ENCODE results near the gene TBL3. TPM values are rescaled to one million over a fixed set of nuclear protein-coding genes. Genes with fewer than 3 reads are reported as not detected.
A peak's percentile ranks its signal among the peaks of the same experiment; 100 is the strongest.

The TBL3 gene
- polyA plus RNA-seq, 2 of the 4 experiments (the other 2 are of a cell fraction), result 21.9 to 42.8 TPM

DNA sequence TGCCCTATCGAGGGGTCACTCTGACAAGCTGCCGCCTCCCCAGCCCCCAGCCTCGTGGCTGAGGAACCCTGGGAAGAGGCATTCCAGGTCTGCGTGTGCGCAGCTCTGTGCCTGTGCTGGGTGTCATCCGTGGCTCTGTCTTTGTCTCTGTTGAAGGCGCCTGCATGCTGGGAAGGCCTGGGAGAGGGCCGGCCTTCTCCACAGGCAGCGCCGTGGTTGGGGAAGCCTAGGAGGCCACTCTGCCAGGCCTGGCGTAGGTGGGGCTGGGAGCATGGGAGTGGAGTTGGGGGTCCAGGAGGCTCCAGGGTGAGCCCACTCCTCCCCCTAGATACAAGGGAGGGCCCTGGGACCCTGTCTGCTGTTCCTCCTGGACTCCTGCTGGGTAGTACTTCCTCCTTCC lies 58.2 kb downstream of the TBL3 start:
- CTCF ChIA-PET, result interaction anchor here (0.8 to 5.9 kb wide), 8 partner anchors 10 to 117 kb away, joined by 3 to 25 read pairs (median 10); no protein-coding TSS in a partner anchor
- H3K27ac ChIP-seq, result peak overlapping the region in 1 of 2 experiments; percentile 56; a peak in 3 of 6 replicates
- no peak for TF ChIP-seq BHLHE40 (IDR thresholded peaks at IDR 0.05; ENCODE audit: low read depth, low read length)
- TF ChIP-seq, protein P1, sequence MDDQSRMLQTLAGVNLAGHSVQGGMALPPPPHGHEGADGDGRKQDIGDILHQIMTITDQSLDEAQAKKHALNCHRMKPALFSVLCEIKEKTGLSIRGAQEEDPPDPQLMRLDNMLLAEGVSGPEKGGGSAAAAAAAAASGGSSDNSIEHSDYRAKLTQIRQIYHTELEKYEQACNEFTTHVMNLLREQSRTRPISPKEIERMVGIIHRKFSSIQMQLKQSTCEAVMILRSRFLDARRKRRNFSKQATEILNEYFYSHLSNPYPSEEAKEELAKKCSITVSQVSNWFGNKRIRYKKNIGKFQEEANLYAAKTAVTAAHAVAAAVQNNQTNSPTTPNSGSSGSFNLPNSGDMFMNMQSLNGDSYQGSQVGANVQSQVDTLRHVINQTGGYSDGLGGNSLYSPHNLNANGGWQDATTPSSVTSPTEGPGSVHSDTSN (IDR thresholded peaks at IDR 0.05), result no peak
- TF ChIP-seq MYC (IDR thresholded peaks at IDR 0.05; ENCODE audit: borderline replicate concordance, low read length), result no peak
- no peak for TF ChIP-seq POLR2A (IDR thresholded peaks at IDR 0.05; ENCODE audit: low read length)
- TF ChIP-seq, protein P2, sequence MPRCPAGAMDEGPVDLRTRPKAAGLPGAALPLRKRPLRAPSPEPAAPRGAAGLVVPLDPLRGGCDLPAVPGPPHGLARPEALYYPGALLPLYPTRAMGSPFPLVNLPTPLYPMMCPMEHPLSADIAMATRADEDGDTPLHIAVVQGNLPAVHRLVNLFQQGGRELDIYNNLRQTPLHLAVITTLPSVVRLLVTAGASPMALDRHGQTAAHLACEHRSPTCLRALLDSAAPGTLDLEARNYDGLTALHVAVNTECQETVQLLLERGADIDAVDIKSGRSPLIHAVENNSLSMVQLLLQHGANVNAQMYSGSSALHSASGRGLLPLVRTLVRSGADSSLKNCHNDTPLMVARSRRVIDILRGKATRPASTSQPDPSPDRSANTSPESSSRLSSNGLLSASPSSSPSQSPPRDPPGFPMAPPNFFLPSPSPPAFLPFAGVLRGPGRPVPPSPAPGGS (IDR thresholded peaks at IDR 0.05), result no peak
- no peak for TF ChIP-seq NR3C1 (IDR thresholded peaks at IDR 0.05)
- TF ChIP-seq HOXA7 (CRISPR knock-in tag; IDR thresholded peaks at IDR 0.05), result no peak
- TF ChIP-seq PHF8 (IDR thresholded peaks at IDR 0.05; ENCODE audit: borderline replicate concordance, low read depth), result no peak
- no peak for TF ChIP-seq CEBPB (IDR thresholded peaks at IDR 0.05)
- TF ChIP-seq RNF2 (IDR thresholded peaks at IDR 0.05; ENCODE audit: borderline replicate concordance, low read depth), result no peak
- no peak for TF ChIP-seq ZNF302 (CRISPR knock-in tag; IDR thresholded peaks at IDR 0.05)
- TF ChIP-seq, protein P3, sequence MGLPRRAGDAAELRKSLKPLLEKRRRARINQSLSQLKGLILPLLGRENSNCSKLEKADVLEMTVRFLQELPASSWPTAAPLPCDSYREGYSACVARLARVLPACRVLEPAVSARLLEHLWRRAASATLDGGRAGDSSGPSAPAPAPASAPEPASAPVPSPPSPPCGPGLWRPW (IDR thresholded peaks at IDR 0.05), result no peak
- TF ChIP-seq JUNB (IDR thresholded peaks at IDR 0.05), result no peak
- no peak for TF ChIP-seq SREBF2 (IDR thresholded peaks at IDR 0.05)
- FAIRE-seq (no peak), DNase-seq (ENCODE audit: low read depth in 1 of 2, low spot score in 1 of 2) (no peak), ATAC-seq (no peak)
- H3K4me1 ChIP-seq, result peaks cover 38% of the 10 kb centered on the region
- WGBS (ENCODE audit: missing lambda C conversion rate), result 85% methylated on average over 6 of the region's 11 CpGs
- POLR2A ChIA-PET, result interaction anchor here (0.7 to 1.0 kb wide), 2 partner anchors 18 to 125 kb away, joined by 5 to 9 read pairs; partner anchors contain the start of genes NTHL1, TRAF7 and TSC2
- no peaks in the 10 kb centered on the region for H3K9me3 ChIP-seq
- no peak overlapping the region for H3K4me2 ChIP-seq
- H3K4me3 ChIP-seq, result no peak overlapping the region

DNA sequence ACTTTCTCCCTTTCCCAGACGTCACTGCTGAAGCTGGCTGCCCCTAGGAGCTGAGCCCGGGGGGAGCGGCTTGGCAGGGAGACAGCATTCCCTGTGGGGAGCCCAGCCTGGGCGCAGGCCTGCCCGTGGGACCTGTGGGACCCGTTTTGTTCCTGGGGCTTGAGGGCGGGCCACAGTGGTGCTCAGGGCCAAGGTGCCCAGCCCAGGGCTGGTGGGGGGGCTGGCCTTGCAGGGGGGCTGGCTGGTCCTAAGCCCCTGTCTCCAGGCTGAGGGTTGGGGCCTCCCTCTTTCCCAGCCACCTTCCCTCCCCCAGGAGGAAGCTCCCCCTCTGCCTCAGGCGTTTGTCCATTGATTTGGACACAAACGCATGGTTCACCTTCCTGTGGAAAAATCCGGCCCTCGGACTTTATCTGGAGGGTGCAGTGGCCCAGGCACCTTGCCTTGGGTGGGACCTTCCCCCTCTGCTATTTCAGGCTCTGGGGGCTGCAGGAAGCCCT lies 59.3 kb downstream of the TBL3 start:
- FAIRE-seq, result no peak

More for the DNA sequence above, 59.3 kb downstream of the TBL3 start:
- DNase-seq (ENCODE audit: low read depth in 1 of 2, low spot score in 1 of 2) (no peak), ATAC-seq (no peak)
- no peak for TF ChIP-seq MAZ (IDR thresholded peaks at IDR 0.05; ENCODE audit: borderline replicate concordance, low read depth, low read length)
- no peak for TF ChIP-seq BHLHE40 (IDR thresholded peaks at IDR 0.05; ENCODE audit: low read depth, low read length)
- TF ChIP-seq, protein P4, sequence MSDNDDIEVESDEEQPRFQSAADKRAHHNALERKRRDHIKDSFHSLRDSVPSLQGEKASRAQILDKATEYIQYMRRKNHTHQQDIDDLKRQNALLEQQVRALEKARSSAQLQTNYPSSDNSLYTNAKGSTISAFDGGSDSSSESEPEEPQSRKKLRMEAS (IDR thresholded peaks at IDR 0.05), result no peak
- TF ChIP-seq CHD2 (IDR thresholded peaks at IDR 0.05; ENCODE audit: low read length, partially characterized antibody), result no peak
- TF ChIP-seq, protein P5, sequence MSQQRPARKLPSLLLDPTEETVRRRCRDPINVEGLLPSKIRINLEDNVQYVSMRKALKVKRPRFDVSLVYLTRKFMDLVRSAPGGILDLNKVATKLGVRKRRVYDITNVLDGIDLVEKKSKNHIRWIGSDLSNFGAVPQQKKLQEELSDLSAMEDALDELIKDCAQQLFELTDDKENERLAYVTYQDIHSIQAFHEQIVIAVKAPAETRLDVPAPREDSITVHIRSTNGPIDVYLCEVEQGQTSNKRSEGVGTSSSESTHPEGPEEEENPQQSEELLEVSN (IDR thresholded peaks at IDR 0.05; ENCODE audit: borderline replicate concordance, low read depth), result no peak
- no peak for TF ChIP-seq HEYL (CRISPR knock-in tag; IDR thresholded peaks at IDR 0.05)
- TF ChIP-seq JUN (IDR thresholded peaks at IDR 0.05), result no peak
- TF ChIP-seq ZFP36 (IDR thresholded peaks at IDR 0.05; ENCODE audit: borderline replicate concordance, partially characterized antibody), result no peak
- no peak for TF ChIP-seq FOSB (CRISPR knock-in tag; IDR thresholded peaks at IDR 0.05)
- peak overlapping the region in 1 of 2 experiments; percentile 41; a peak in 1 of 6 replicates for H3K27ac ChIP-seq
- 76% methylated on average over 10 of the region's 11 CpGs for WGBS (ENCODE audit: missing lambda C conversion rate)
- H3K9me3 ChIP-seq, result no peaks in the 10 kb centered on the region
- H3K4me3 ChIP-seq, result no peak overlapping the region
- H3K4me2 ChIP-seq, result no peak overlapping the region
- POLR2A ChIA-PET, result interaction anchor here (0.7 kb wide), 1 partner anchor 89 kb away, joined by 4 read pairs; no protein-coding TSS in a partner anchor
- H3K4me1 ChIP-seq, result peaks cover 46% of the 10 kb centered on the region
- CTCF ChIA-PET, result interaction anchor here (1.2 to 5.9 kb wide), 9 partner anchors 8 to 122 kb away, joined by 3 to 25 read pairs (median 13); no protein-coding TSS in a partner anchor

Small RNA genes within 50 kb of the gene (small RNA-seq; reads per million reads assigned to genes)
- gene AC005363.2, result 0 to 1.7 (median 0) reads per million in 6 experiments
- gene RN7SL219P, result 0 reads per million in 6 experiments
- gene SNORA10, result 0 reads per million in 6 experiments
- 0 reads per million in 6 experiments for gene SNORA64

Other genes starting within 250 kb of the TBL3 start
- 15.2 and 15.7 TPM in 2 replicates for gene NME3, start 200.5 kb upstream of the TBL3 start, polyA plus RNA-seq (2011; rRNA removed)
- 46.4 to 59.2 TPM (median 49.9 TPM) in 3 replicates for gene NME3, start 200.5 kb upstream of the TBL3 start, polyA plus RNA-seq (2017; fragmentation: RNase III; extraction: RNeasy Plus Mini Kit Qiagen cat#74134 plus additional on column Dnase treatment)
- 2.9 and 3.7 TPM in 2 replicates for gene EME2, start 199.2 kb upstream of the TBL3 start, polyA plus RNA-seq (2011; rRNA removed)
- gene EME2, start 199.2 kb upstream of the TBL3 start, polyA plus RNA-seq (2017; fragmentation: RNase III; extraction: RNeasy Plus Mini Kit Qiagen cat#74134 plus additional on column Dnase treatment), result 13.0 to 17.3 TPM (median 16.5 TPM) in 3 replicates
- 105 and 118 TPM in 2 replicates for gene MRPS34, start 198.9 kb upstream of the TBL3 start, polyA plus RNA-seq (2011; rRNA removed)
- gene MRPS34, start 198.9 kb upstream of the TBL3 start, polyA plus RNA-seq (2017; fragmentation: RNase III; extraction: RNeasy Plus Mini Kit Qiagen cat#74134 plus additional on column Dnase treatment), result 210 to 220 TPM (median 214 TPM) in 3 replicates
- 9.2 and 10.6 TPM in 2 replicates for gene SPSB3, start 189.5 kb upstream of the TBL3 start, polyA plus RNA-seq (2011; rRNA removed)
- gene SPSB3, start 189.5 kb upstream of the TBL3 start, polyA plus RNA-seq (2017; fragmentation: RNase III; extraction: RNeasy Plus Mini Kit Qiagen cat#74134 plus additional on column Dnase treatment), result 10.6 to 17.3 TPM (median 14.6 TPM) in 3 replicates
- 21.9 and 24.7 TPM in 2 replicates for gene NUBP2, start 189.1 kb upstream of the TBL3 start, polyA plus RNA-seq (2011; rRNA removed)
- 58.9 to 65.3 TPM (median 60.7 TPM) in 3 replicates for gene NUBP2, start 189.1 kb upstream of the TBL3 start, polyA plus RNA-seq (2017; fragmentation: RNase III; extraction: RNeasy Plus Mini Kit Qiagen cat#74134 plus additional on column Dnase treatment)
- 0.08 TPM in 1 of 2 replicates, not detected in the other for gene IGFALS, start 178.3 kb upstream of the TBL3 start, polyA plus RNA-seq (2011; rRNA removed)
- gene IGFALS, start 178.3 kb upstream of the TBL3 start, polyA plus RNA-seq (2017; fragmentation: RNase III; extraction: RNeasy Plus Mini Kit Qiagen cat#74134 plus additional on column Dnase treatment), result 0.05 to 0.08 TPM in 2 of 3 replicates, not detected in the other
- 27.2 and 34.9 TPM in 2 replicates for gene HAGH, start 145.2 kb upstream of the TBL3 start, polyA plus RNA-seq (2011; rRNA removed)
- 58.7 to 66.4 TPM (median 59.8 TPM) in 3 replicates for gene HAGH, start 145.2 kb upstream of the TBL3 start, polyA plus RNA-seq (2017; fragmentation: RNase III; extraction: RNeasy Plus Mini Kit Qiagen cat#74134 plus additional on column Dnase treatment)
- 30.2 and 30.6 TPM in 2 replicates for gene FAHD1, start 144.8 kb upstream of the TBL3 start, polyA plus RNA-seq (2011; rRNA removed)
- gene FAHD1, start 144.8 kb upstream of the TBL3 start, polyA plus RNA-seq (2017; fragmentation: RNase III; extraction: RNeasy Plus Mini Kit Qiagen cat#74134 plus additional on column Dnase treatment), result 63.2 to 68.4 TPM (median 64.5 TPM) in 3 replicates
- 7.5 and 9.1 TPM in 2 replicates for gene MEIOB, start 99.9 kb upstream of the TBL3 start, polyA plus RNA-seq (2011; rRNA removed)
- 2.9 to 3.5 TPM (median 2.9 TPM) in 3 replicates for gene MEIOB, start 99.9 kb upstream of the TBL3 start, polyA plus RNA-seq (2017; fragmentation: RNase III; extraction: RNeasy Plus Mini Kit Qiagen cat#74134 plus additional on column Dnase treatment)
- 1.1 and 1.5 TPM in 2 replicates for gene HS3ST6, start 53.6 kb upstream of the TBL3 start, polyA plus RNA-seq (2011; rRNA removed)
- 1.4 to 2.6 TPM (median 2.0 TPM) in 3 replicates for gene HS3ST6, start 53.6 kb upstream of the TBL3 start, polyA plus RNA-seq (2017; fragmentation: RNase III; extraction: RNeasy Plus Mini Kit Qiagen cat#74134 plus additional on column Dnase treatment)
- 27.7 and 34.4 TPM in 2 replicates for gene MSRB1, start 28.9 kb upstream of the TBL3 start, polyA plus RNA-seq (2011; rRNA removed)
- gene MSRB1, start 28.9 kb upstream of the TBL3 start, polyA plus RNA-seq (2017; fragmentation: RNase III; extraction: RNeasy Plus Mini Kit Qiagen cat#74134 plus additional on column Dnase treatment), result 27.7 to 38.4 TPM (median 37.5 TPM) in 3 replicates
- gene RPL3L, start 17.4 kb upstream of the TBL3 start, polyA plus RNA-seq (2011; rRNA removed), result not detected in 2 replicates
- gene RPL3L, start 17.4 kb upstream of the TBL3 start, polyA plus RNA-seq (2017; fragmentation: RNase III; extraction: RNeasy Plus Mini Kit Qiagen cat#74134 plus additional on column Dnase treatment), result 0.20 TPM in 1 of 3 replicates, not detected in the others
- 151 and 198 TPM in 2 replicates for gene NDUFB10, start 12.5 kb upstream of the TBL3 start, polyA plus RNA-seq (2011; rRNA removed)
- 367 to 410 TPM (median 389 TPM) in 3 replicates for gene NDUFB10, start 12.5 kb upstream of the TBL3 start, polyA plus RNA-seq (2017; fragmentation: RNase III; extraction: RNeasy Plus Mini Kit Qiagen cat#74134 plus additional on column Dnase treatment)
- 2,621 and 3,507 TPM in 2 replicates for gene RPS2, start 7.2 kb upstream of the TBL3 start, polyA plus RNA-seq (2011; rRNA removed)
- gene RPS2, start 7.2 kb upstream of the TBL3 start, polyA plus RNA-seq (2017; fragmentation: RNase III; extraction: RNeasy Plus Mini Kit Qiagen cat#74134 plus additional on column Dnase treatment), result 3,378 to 3,689 TPM (median 3,626 TPM) in 3 replicates
- not detected in 2 replicates for gene RNF151, start 5.2 kb upstream of the TBL3 start, polyA plus RNA-seq (2011; rRNA removed)
- gene RNF151, start 5.2 kb upstream of the TBL3 start, polyA plus RNA-seq (2017; fragmentation: RNase III; extraction: RNeasy Plus Mini Kit Qiagen cat#74134 plus additional on column Dnase treatment), result not detected in 3 replicates
- not detected in 2 replicates for gene NOXO1, start 9.4 kb downstream of the TBL3 start, polyA plus RNA-seq (2011; rRNA removed)
- 0.25 to 0.32 TPM (median 0.26 TPM) in 3 replicates for gene NOXO1, start 9.4 kb downstream of the TBL3 start, polyA plus RNA-seq (2017; fragmentation: RNase III; extraction: RNeasy Plus Mini Kit Qiagen cat#74134 plus additional on column Dnase treatment)
- gene GFER, start 12.1 kb downstream of the TBL3 start, polyA plus RNA-seq (2011; rRNA removed), result 11.9 and 12.9 TPM in 2 replicates
- 33.9 to 34.9 TPM (median 34.8 TPM) in 3 replicates for gene GFER, start 12.1 kb downstream of the TBL3 start, polyA plus RNA-seq (2017; fragmentation: RNase III; extraction: RNeasy Plus Mini Kit Qiagen cat#74134 plus additional on column Dnase treatment)
- gene SYNGR3, start 17.9 kb downstream of the TBL3 start, polyA plus RNA-seq (2011; rRNA removed), result 4.9 and 5.7 TPM in 2 replicates
- 4.1 to 5.0 TPM (median 4.4 TPM) in 3 replicates for gene SYNGR3, start 17.9 kb downstream of the TBL3 start, polyA plus RNA-seq (2017; fragmentation: RNase III; extraction: RNeasy Plus Mini Kit Qiagen cat#74134 plus additional on column Dnase treatment)
- gene ZNF598, start 37.8 kb downstream of the TBL3 start, polyA plus RNA-seq (2011; rRNA removed), result 15.3 and 17.7 TPM in 2 replicates
- gene ZNF598, start 37.8 kb downstream of the TBL3 start, polyA plus RNA-seq (2017; fragmentation: RNase III; extraction: RNeasy Plus Mini Kit Qiagen cat#74134 plus additional on column Dnase treatment), result 32.7 to 35.0 TPM (median 33.8 TPM) in 3 replicates
- gene NPW, start 47.7 kb downstream of the TBL3 start, polyA plus RNA-seq (2011; rRNA removed), result 0.13 and 0.26 TPM in 2 replicates
- gene NPW, start 47.7 kb downstream of the TBL3 start, polyA plus RNA-seq (2017; fragmentation: RNase III; extraction: RNeasy Plus Mini Kit Qiagen cat#74134 plus additional on column Dnase treatment), result 1.0 to 1.6 TPM (median 1.2 TPM) in 3 replicates
- 33.1 and 35.0 TPM in 2 replicates for gene NHERF2, start 54.8 kb downstream of the TBL3 start, polyA plus RNA-seq (2011; rRNA removed)
- 27.3 to 32.3 TPM (median 31.0 TPM) in 3 replicates for gene NHERF2, start 54.8 kb downstream of the TBL3 start, polyA plus RNA-seq (2017; fragmentation: RNase III; extraction: RNeasy Plus Mini Kit Qiagen cat#74134 plus additional on column Dnase treatment)
- 28.8 and 34.8 TPM in 2 replicates for gene NTHL1, start 75.8 kb downstream of the TBL3 start, polyA plus RNA-seq (2011; rRNA removed)
- gene NTHL1, start 75.8 kb downstream of the TBL3 start, polyA plus RNA-seq (2017; fragmentation: RNase III; extraction: RNeasy Plus Mini Kit Qiagen cat#74134 plus additional on column Dnase treatment), result 41.4 to 42.3 TPM (median 42.1 TPM) in 3 replicates
- 32.6 and 41.7 TPM in 2 replicates for gene TSC2, start 75.9 kb downstream of the TBL3 start, polyA plus RNA-seq (2011; rRNA removed)
- gene TSC2, start 75.9 kb downstream of the TBL3 start, polyA plus RNA-seq (2017; fragmentation: RNase III; extraction: RNeasy Plus Mini Kit Qiagen cat#74134 plus additional on column Dnase treatment), result 42.0 to 47.3 TPM (median 45.1 TPM) in 3 replicates
- 11.5 and 17.3 TPM in 2 replicates for gene PKD1, start 163.8 kb downstream of the TBL3 start, polyA plus RNA-seq (2011; rRNA removed)
- gene PKD1, start 163.8 kb downstream of the TBL3 start, polyA plus RNA-seq (2017; fragmentation: RNase III; extraction: RNeasy Plus Mini Kit Qiagen cat#74134 plus additional on column Dnase treatment), result 38.4 to 39.7 TPM (median 39.2 TPM) in 3 replicates
- gene RAB26, start 176.6 kb downstream of the TBL3 start, polyA plus RNA-seq (2011; rRNA removed), result 6.7 and 7.5 TPM in 2 replicates
- 5.7 to 7.3 TPM (median 6.7 TPM) in 3 replicates for gene RAB26, start 176.6 kb downstream of the TBL3 start, polyA plus RNA-seq (2017; fragmentation: RNase III; extraction: RNeasy Plus Mini Kit Qiagen cat#74134 plus additional on column Dnase treatment)
- 31.9 and 32.0 TPM in 2 replicates for gene TRAF7, start 183.7 kb downstream of the TBL3 start, polyA plus RNA-seq (2011; rRNA removed)
- 47.6 to 50.0 TPM (median 48.1 TPM) in 3 replicates for gene TRAF7, start 183.7 kb downstream of the TBL3 start, polyA plus RNA-seq (2017; fragmentation: RNase III; extraction: RNeasy Plus Mini Kit Qiagen cat#74134 plus additional on column Dnase treatment)
- gene CASKIN1, start 224.6 kb downstream of the TBL3 start, polyA plus RNA-seq (2011; rRNA removed), result 0.13 and 0.27 TPM in 2 replicates
- 0.72 to 1.0 TPM (median 0.87 TPM) in 3 replicates for gene CASKIN1, start 224.6 kb downstream of the TBL3 start, polyA plus RNA-seq (2017; fragmentation: RNase III; extraction: RNeasy Plus Mini Kit Qiagen cat#74134 plus additional on column Dnase treatment)
- gene MLST8, start 233.4 kb downstream of the TBL3 start, polyA plus RNA-seq (2011; rRNA removed), result 46.8 and 49.5 TPM in 2 replicates
- gene MLST8, start 233.4 kb downstream of the TBL3 start, polyA plus RNA-seq (2017; fragmentation: RNase III; extraction: RNeasy Plus Mini Kit Qiagen cat#74134 plus additional on column Dnase treatment), result 48.4 to 53.9 TPM (median 50.4 TPM) in 3 replicates
- gene BRICD5, start 238.8 kb downstream of the TBL3 start, polyA plus RNA-seq (2011; rRNA removed), result 2.0 and 3.1 TPM in 2 replicates
- gene BRICD5, start 238.8 kb downstream of the TBL3 start, polyA plus RNA-seq (2017; fragmentation: RNase III; extraction: RNeasy Plus Mini Kit Qiagen cat#74134 plus additional on column Dnase treatment), result 7.4 to 11.6 TPM (median 9.1 TPM) in 3 replicates
- gene PGP, start 242.8 kb downstream of the TBL3 start, polyA plus RNA-seq (2011; rRNA removed), result 13.9 and 15.0 TPM in 2 replicates
- 27.7 to 33.7 TPM (median 31.9 TPM) in 3 replicates for gene PGP, start 242.8 kb downstream of the TBL3 start, polyA plus RNA-seq (2017; fragmentation: RNase III; extraction: RNeasy Plus Mini Kit Qiagen cat#74134 plus additional on column Dnase treatment)